ENCODE data around the gene TEX2.
"Not testable (repeated sequence)": the region's sequence is repeated elsewhere in the genome, so short reads cannot be mapped to it uniquely, and the experiment has no call there.

TEX2 gene

GRCh38 chr17:64238449-64238848 is 24.6 kb downstream of the TEX2 start:
- not testable (repeated sequence) for DNase-seq

GRCh38 chr17:64236827-64237403 is 26.1 kb downstream of the TEX2 start:
- no peak for DNase-seq

- no peak for DNase-seq
These were observed 28.1 kb downstream of the TEX2 start for GRCh38 chr17:64234961-64235360.

GRCh38 chr17:64232466-64233262 is 30.4 kb downstream of the TEX2 start:
- DNase-seq: no peak

- no peak for DNase-seq
These were observed 31.4 kb downstream of the TEX2 start for GRCh38 chr17:64231567-64232141.

GRCh38 chr17:64230791-64231408 is 32.2 kb downstream of the TEX2 start:
- no peak for DNase-seq

GRCh38 chr17:64229815-64230728 is 33.0 kb downstream of the TEX2 start:
- DNase-seq: no peak

- DNase-seq: no peak
These were observed 36.9 kb downstream of the TEX2 start for GRCh38 chr17:64226132-64226531.

- DNase-seq: no peak
These were observed 37.6 kb downstream of the TEX2 start for GRCh38 chr17:64225410-64225809.

GRCh38 chr17:64223931-64224629 is 39.0 kb downstream of the TEX2 start:
- DNase-seq: no peak

- DNase-seq: no peak
These were observed 39.8 kb downstream of the TEX2 start for GRCh38 chr17:64223283-64223682.

- no peak for DNase-seq
These were observed 41.4 kb downstream of the TEX2 start for GRCh38 chr17:64221679-64222078.

GRCh38 chr17:64220604-64221003 is 42.5 kb downstream of the TEX2 start:
- DNase-seq: not testable (repeated sequence)

GRCh38 chr17:64219571-64219970 is 43.5 kb downstream of the TEX2 start:
- DNase-seq: no peak

GRCh38 chr17:64218066-64218465 is 45.0 kb downstream of the TEX2 start:
- no peak for DNase-seq

GRCh38 chr17:64217249-64217691 is 45.8 kb downstream of the TEX2 start:
- DNase-seq: no peak

- DNase-seq: no peak
These were observed 46.5 kb downstream of the TEX2 start for GRCh38 chr17:64216338-64217248.

GRCh38 chr17:64216000-64216337 is 47.1 kb downstream of the TEX2 start:
- DNase-seq: no peak

GRCh38 chr17:64214950-64215349 is 48.1 kb downstream of the TEX2 start:
- no peak for DNase-seq

- no peak for DNase-seq
These were observed 48.9 kb downstream of the TEX2 start for GRCh38 chr17:64213995-64214811.

Data from NCI-H187 treated with DMSO at 0.1 percent for 48 hours (cell line).